Cardiac muscle cell (in vitro differentiated cells and primary cell): ENCODE data around the gene URB1. TPM values are rescaled to one million over a fixed set of nuclear protein-coding genes. Genes with fewer than 3 reads are reported as not detected.
A peak's percentile ranks its signal among the peaks of the same experiment; 100 is the strongest.

ENCODE experiments used
- DNase-seq, 2 donors: peaks; one replicate each; pipeline versions ENCODE4 v3.0.0 to v3.0.0-alpha.2; 2010 to 2017; ENCODE audit warnings: low read depth in 1 of 2, low spot score in 1 of 2
- H3K27ac ChIP-seq: fragments of 200-600 bp; sonication (generic); 2 replicates; pipeline ENCODE4 v1.5.1; 2016
- H3K27me3 ChIP-seq: fragments of 200-600 bp; sonication (generic); 2 replicates; pipeline ENCODE4 v1.6.0; 2016; ENCODE audit warnings: control low read depth
- H3K36me3 ChIP-seq: fragments of 200-600 bp; sonication (generic); 2 replicates; pipeline ENCODE4 v1.5.1; 2016; ENCODE audit warnings: control low read depth
- H3K4me1 ChIP-seq: fragments of 200-600 bp; sonication (generic); 2 replicates; pipeline ENCODE4 v1.8.1; 2017; ENCODE audit warnings: low read depth, mild to moderate bottlenecking, mixed run types
- H3K4me3 ChIP-seq: fragments of 200-600 bp; sonication (generic); 2 replicates; pipeline ENCODE4 v1.5.1; 2016; ENCODE audit warnings: mild to moderate bottlenecking
- H3K9me3 ChIP-seq: fragments of 200-600 bp; sonication (generic); 2 replicates; pipeline ENCODE4 v1.5.1; 2017; ENCODE audit warnings: low read depth, mild to moderate bottlenecking, control low read depth
- polyA plus RNA-seq: library from polyadenylated mRNA; unstranded; fragments of >200 nt; fragmentation: Nextera tagmentation; extraction: Ambion mirVana; gene quantifications from 2 replicates; pipeline ENCODE4 v1.2.1, GENCODE V29; 2016
- total RNA-seq: library from RNA; depleted of rRNA; stranded (reverse); fragments of >200 nt; gene quantifications from 2 replicates; pipeline ENCODE4 v1.2.3, GENCODE V29; 2016
- TF ChIP-seq, protein P1 (sequence below): IDR thresholded peaks from 2 replicates; pipeline ENCODE4 v1.5.1; 2012; ENCODE audit warnings: low read depth, mild to moderate bottlenecking, low read length

The URB1 gene
- total and polyA plus RNA-seq, 2 experiments from 2014 or later = 3.7 to 13.9 TPM

DNA sequence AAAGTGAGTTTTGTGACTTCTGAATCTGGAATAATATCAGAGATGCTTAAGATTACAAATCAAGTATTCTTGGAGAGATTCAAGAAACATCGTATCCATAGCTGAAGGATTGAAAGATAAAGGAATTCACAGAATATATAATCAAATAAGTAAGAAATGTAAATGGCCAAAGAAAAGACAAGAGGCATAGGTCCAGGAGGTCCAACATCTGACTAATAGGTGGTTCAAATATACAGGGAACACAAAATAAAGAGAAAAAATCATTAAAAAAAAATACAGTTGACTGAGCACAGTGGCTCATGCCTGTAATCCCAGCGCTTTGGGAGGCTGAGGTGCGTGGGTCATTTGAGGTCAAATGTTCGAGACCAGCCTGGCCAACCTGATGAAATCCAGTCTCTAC, 107.3 kb downstream of the URB1 start:
- Histone ChIP-seq H3K9me3 (no peaks in the 10 kb centered on the region), H3K27ac (no peak overlapping the region), H3K4me1 (no peaks in the 10 kb centered on the region), H3K27me3 (no peaks in the 10 kb centered on the region), H3K4me3 (no peak overlapping the region), H3K36me3 (no peaks in the 10 kb centered on the region)
- DNase-seq = no peak
- TF ChIP-seq, protein P1, sequence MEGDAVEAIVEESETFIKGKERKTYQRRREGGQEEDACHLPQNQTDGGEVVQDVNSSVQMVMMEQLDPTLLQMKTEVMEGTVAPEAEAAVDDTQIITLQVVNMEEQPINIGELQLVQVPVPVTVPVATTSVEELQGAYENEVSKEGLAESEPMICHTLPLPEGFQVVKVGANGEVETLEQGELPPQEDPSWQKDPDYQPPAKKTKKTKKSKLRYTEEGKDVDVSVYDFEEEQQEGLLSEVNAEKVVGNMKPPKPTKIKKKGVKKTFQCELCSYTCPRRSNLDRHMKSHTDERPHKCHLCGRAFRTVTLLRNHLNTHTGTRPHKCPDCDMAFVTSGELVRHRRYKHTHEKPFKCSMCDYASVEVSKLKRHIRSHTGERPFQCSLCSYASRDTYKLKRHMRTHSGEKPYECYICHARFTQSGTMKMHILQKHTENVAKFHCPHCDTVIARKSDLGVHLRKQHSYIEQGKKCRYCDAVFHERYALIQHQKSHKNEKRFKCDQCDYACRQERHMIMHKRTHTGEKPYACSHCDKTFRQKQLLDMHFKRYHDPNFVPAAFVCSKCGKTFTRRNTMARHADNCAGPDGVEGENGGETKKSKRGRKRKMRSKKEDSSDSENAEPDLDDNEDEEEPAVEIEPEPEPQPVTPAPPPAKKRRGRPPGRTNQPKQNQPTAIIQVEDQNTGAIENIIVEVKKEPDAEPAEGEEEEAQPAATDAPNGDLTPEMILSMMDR = no peak

GRCh38 chr21:32282992-32283391, 109.8 kb downstream of the URB1 start:
- Histone ChIP-seq H3K4me3 (no peak overlapping the region), H3K27me3 (no peaks in the 10 kb centered on the region), H3K27ac (no peak overlapping the region), H3K4me1 (peaks cover 4% of the 10 kb centered on the region), H3K9me3 (no peaks in the 10 kb centered on the region), H3K36me3 (no peaks in the 10 kb centered on the region)
- TF ChIP-seq, protein P1 = no peak
- DNase-seq = no peak

- TF ChIP-seq, protein P1 = no peak
Observed at GRCh38 chr21:32281531-32281930, 111.3 kb downstream of the URB1 start.

GRCh38 chr21:32279377-32279680, 113.5 kb downstream of the URB1 start:
- no peak overlapping the region for H3K27ac ChIP-seq
- H3K9me3 ChIP-seq = no peaks in the 10 kb centered on the region
- DNase-seq = peak in 1 of 2 donors; percentile 9
- H3K4me1 ChIP-seq = peaks cover 6% of the 10 kb centered on the region
- TF ChIP-seq, protein P1 = no peak
- H3K4me3 ChIP-seq = peak overlapping the region; percentile 60
- no peaks in the 10 kb centered on the region for H3K27me3 ChIP-seq
- peaks cover 5% of the 10 kb centered on the region for H3K36me3 ChIP-seq

More at GRCh38 chr21:32281531-32281930, 111.3 kb downstream of the URB1 start:
- H3K27ac ChIP-seq = no peak overlapping the region
- H3K4me1 ChIP-seq = peaks cover 6% of the 10 kb centered on the region
- no peaks in the 10 kb centered on the region for H3K9me3 ChIP-seq
- no peak for DNase-seq
- H3K4me3 ChIP-seq = no peak overlapping the region
- no peaks in the 10 kb centered on the region for H3K27me3 ChIP-seq
- no peaks in the 10 kb centered on the region for H3K36me3 ChIP-seq

- DNase-seq = peak; percentile 97
- TF ChIP-seq, protein P1 = peak; percentile 7
- Histone ChIP-seq H3K36me3 (peaks cover 6% of the 10 kb centered on the region), H3K4me3 (peak within 1 kb of the TSS; percentile 60), H3K9me3 (no peaks in the 10 kb centered on the region), H3K27me3 (no peaks in the 10 kb centered on the region), H3K4me1 (peaks cover 6% of the 10 kb centered on the region), H3K27ac (peak within 1 kb of the TSS; percentile 73)
Observed at GRCh38 chr21:32278518-32279376, 114.1 kb downstream of the URB1 start, which contains the start of gene MIS18A. Gene MIS18A (minus strand): TSS chr21:32279049. CDS start chr21:32279014, 35 bp downstream.
